Fibroblast of the aortic adventitia (primary cell): ENCODE data around the gene COMP. TPM values are rescaled to one million over a fixed set of nuclear protein-coding genes. Genes with fewer than 3 reads are reported as not detected.
"Not testable (repeated sequence)": the region's sequence is repeated elsewhere in the genome, so short reads cannot be mapped to it uniquely, and the experiment has no call there.

Experiments
- DNase-seq: peaks from one replicate; pipeline ENCODE4 v3.0.0-alpha.2; 2010; ENCODE audit warnings: low read depth
- H3K4me3 ChIP-seq: 2 replicates; pipeline ENCODE4 v1.5.1; 2011; ENCODE audit warnings: low read depth, mild to moderate bottlenecking, control low read depth, low read length, moderate library complexity
- CTCF ChIP-seq: IDR thresholded peaks from 2 replicates; pipeline ENCODE4 v1.5.1; 2011; ENCODE audit warnings: mild to moderate bottlenecking, low read length, control low read depth, inconsistent platforms; ENCODE audit not compliant: insufficient read depth
- total RNA-seq: library from RNA; depleted of rRNA; stranded (reverse); fragments of >200 nt; gene quantifications from 2 replicates; pipeline ENCODE4 v1.2.3, GENCODE V29; 2012; ENCODE audit warnings: low replicate concordance

Gene COMP
- total RNA-seq, 1 donor, result 0.63 TPM

GRCh38 chr19:18738961-18739690 is 52.0 kb downstream of the COMP start:
- no peak for DNase-seq
- no peak for TF ChIP-seq CTCF
- H3K4me3 ChIP-seq, result no peak overlapping the region

GRCh38 chr19:18737954-18738351 is 53.2 kb downstream of the COMP start:
- no peak overlapping the region for H3K4me3 ChIP-seq
- TF ChIP-seq CTCF, result no peak
- no peak for DNase-seq

GRCh38 chr19:18737337-18737953 is 53.7 kb downstream of the COMP start:
- H3K4me3 ChIP-seq, result no peak overlapping the region
- no peak for DNase-seq
- no peak for TF ChIP-seq CTCF

- no peak overlapping the region for H3K4me3 ChIP-seq
- no peak for TF ChIP-seq CTCF
- DNase-seq, result no peak
Observed at GRCh38 chr19:18736415-18737336, 54.4 kb downstream of the COMP start.

- DNase-seq, result no peak
- H3K4me3 ChIP-seq, result no peak overlapping the region
- no peak for TF ChIP-seq CTCF
Observed at GRCh38 chr19:18735752-18736151, 55.4 kb downstream of the COMP start.

- no peak overlapping the region for H3K4me3 ChIP-seq
- TF ChIP-seq CTCF, result no peak
- no peak for DNase-seq
Observed at GRCh38 chr19:18735324-18735723, 55.8 kb downstream of the COMP start.

- not testable (repeated sequence) for H3K4me3 ChIP-seq, DNase-seq
Observed at GRCh38 chr19:18733762-18734332, 57.3 kb downstream of the COMP start.
